H9 (cell line): ENCODE results near the gene RAI2. TPM values are rescaled to one million over a fixed set of nuclear protein-coding genes. Genes with fewer than 3 reads are reported as not detected.

Experiments
- DNase-seq: peaks from one replicate; pipeline ENCODE4 v3.0.0-alpha.2; 2017
- H2AFZ ChIP-seq: one replicate; pipeline ENCODE4 v1.6.1; 2013; ENCODE audit warnings: mild to moderate bottlenecking, low read length, control low read depth, moderate library complexity
- H2AK5ac ChIP-seq: 2 replicates; pipeline ENCODE4 v1.6.1; 2013; ENCODE audit warnings: low read length, control low read depth, mixed read lengths; ENCODE audit not compliant: insufficient read length
- H2BK120ac ChIP-seq: one replicate; pipeline ENCODE4 v1.6.1; 2013; ENCODE audit warnings: low read depth, mild to moderate bottlenecking, low read length, control low read depth, inconsistent platforms; ENCODE audit not compliant: poor library complexity, severe bottlenecking
- H2BK12ac ChIP-seq: 2 replicates; pipeline ENCODE4 v1.6.1; 2013; ENCODE audit warnings: low read length, control low read depth, mixed read lengths, low read depth; ENCODE audit not compliant: insufficient read length
- H2BK15ac ChIP-seq: 2 replicates; pipeline ENCODE4 v1.6.1; 2013; ENCODE audit warnings: low read depth, low read length, control low read depth
- H2BK20ac ChIP-seq: one replicate; pipeline ENCODE4 v1.6.1; 2013; ENCODE audit warnings: low read depth, mild to moderate bottlenecking, low read length, control low read depth, inconsistent platforms; ENCODE audit not compliant: poor library complexity, severe bottlenecking
- H2BK5ac ChIP-seq: 2 replicates; pipeline ENCODE4 v1.6.1; 2013; ENCODE audit warnings: low read length, control low read depth, mixed read lengths; ENCODE audit not compliant: insufficient read length
- H3K14ac ChIP-seq: 2 replicates; pipeline ENCODE4 v1.6.1; 2013; ENCODE audit warnings: low read length, control low read depth; ENCODE audit not compliant: insufficient read depth
- H3K18ac ChIP-seq: 2 replicates; pipeline ENCODE4 v1.6.1; 2013; ENCODE audit warnings: low read depth, mild to moderate bottlenecking, mixed read lengths, low read length, control low read depth; ENCODE audit not compliant: insufficient read length
- H3K23ac ChIP-seq: 2 replicates; pipeline ENCODE4 v1.6.1; 2013; ENCODE audit warnings: low read length, control low read depth, mixed read lengths, low read depth; ENCODE audit not compliant: insufficient read length
- H3K23me2 ChIP-seq: 2 replicates; pipeline ENCODE4 v1.6.1; 2013; ENCODE audit warnings: low read depth, mild to moderate bottlenecking, mixed read lengths, low read length, control low read depth; ENCODE audit not compliant: insufficient read length, poor library complexity, severe bottlenecking
- H3K27ac ChIP-seq: 2 replicates; pipeline ENCODE4 v1.5.1; 2013; ENCODE audit warnings: low read length, control low read depth, mixed read lengths, low read depth; ENCODE audit not compliant: insufficient read length
- H3K27me3 ChIP-seq: 2 replicates; pipeline ENCODE4 v1.6.1; 2013; ENCODE audit warnings: low read length, control low read depth, inconsistent platforms; ENCODE audit not compliant: insufficient read depth
- H3K4ac ChIP-seq: 2 replicates; pipeline ENCODE4 v1.6.1; 2013; ENCODE audit warnings: low read depth, mild to moderate bottlenecking, control low read depth, inconsistent platforms, low read length, moderate library complexity
- H3K4me1 ChIP-seq: 2 replicates; pipeline ENCODE4 v1.6.1; 2013; ENCODE audit warnings: low read length, control low read depth, inconsistent platforms; ENCODE audit not compliant: insufficient read depth
- H3K4me2 ChIP-seq: 2 replicates; pipeline ENCODE4 v1.6.1; 2013; ENCODE audit warnings: low read length, control low read depth, mixed read lengths; ENCODE audit not compliant: insufficient read length, insufficient read depth
- H3K56ac ChIP-seq: 2 replicates; pipeline ENCODE4 v1.6.1; 2013; ENCODE audit warnings: low read depth, mild to moderate bottlenecking, mixed read lengths, low read length, control low read depth; ENCODE audit not compliant: insufficient read length
- H3K79me1 ChIP-seq: 2 replicates; pipeline ENCODE4 v1.6.1; 2013; ENCODE audit warnings: low read depth, mild to moderate bottlenecking, moderate library complexity, low read length, control low read depth, inconsistent platforms; ENCODE audit not compliant: insufficient read depth, poor library complexity, severe bottlenecking
- H3K79me2 ChIP-seq: 2 replicates; pipeline ENCODE4 v1.6.1; 2013; ENCODE audit warnings: low read length, control low read depth, inconsistent platforms; ENCODE audit not compliant: insufficient read depth
- H3K9ac ChIP-seq: 2 replicates; pipeline ENCODE4 v1.6.1; 2013; ENCODE audit warnings: low read length, control low read depth, mixed read lengths; ENCODE audit not compliant: insufficient read length; ENCODE audit errors: extremely low read depth
- H3K9me3 ChIP-seq: one replicate; pipeline ENCODE4 v1.6.1; 2013; ENCODE audit warnings: low read depth, low read length, inconsistent platforms; ENCODE audit not compliant: control insufficient read depth
- H3T11ph ChIP-seq: one replicate; pipeline ENCODE4 v1.6.1; 2013; ENCODE audit warnings: mild to moderate bottlenecking, low read length, control low read depth, inconsistent platforms
- H4K20me1 ChIP-seq: one replicate; pipeline ENCODE4 v1.6.1; 2013; ENCODE audit not compliant: control insufficient read depth, insufficient read length, insufficient read depth
- H4K5ac ChIP-seq: 2 replicates; pipeline ENCODE4 v1.6.1; 2013; ENCODE audit warnings: low read depth, mild to moderate bottlenecking, mixed read lengths, low read length, control low read depth; ENCODE audit not compliant: insufficient read length
- H4K8ac ChIP-seq: replicated peaks from 2 replicates; pipeline ENCODE4 v1.6.1; 2013; ENCODE audit warnings: low read length, control low read depth, mixed read lengths, low read depth; ENCODE audit not compliant: insufficient read length
- H4K91ac ChIP-seq: 2 replicates; pipeline ENCODE4 v1.6.1; 2013; ENCODE audit warnings: low read depth, mild to moderate bottlenecking, moderate library complexity, mixed read lengths, low read length, control low read depth; ENCODE audit not compliant: insufficient read length
- H3K27ac Mint-ChIP-seq, 3 experiments: 2 replicates in 2 of 3; 3 replicates in 1 of 3; pipeline ENCODE4 v1.8.0; 2020 to 2021; ENCODE audit warnings: mixed read lengths in 3 of 3, mild to moderate bottlenecking in 1 of 3, moderate library complexity in 1 of 3
- H3K27me3 Mint-ChIP-seq: 2 replicates; pipeline ENCODE4 v1.8.0; 2021; ENCODE audit warnings: low read depth, mild to moderate bottlenecking, moderate library complexity, mixed read lengths
- H3K36me3 Mint-ChIP-seq, 3 experiments: 2 replicates in 2 of 3; 3 replicates in 1 of 3; pipeline ENCODE4 v1.8.0; 2020 to 2021; ENCODE audit warnings: low read depth in 3 of 3, mixed read lengths in 3 of 3; ENCODE audit not compliant: insufficient read depth in 1 of 3
- H3K4me1 Mint-ChIP-seq, 2 experiments: 2 replicates each; pipeline ENCODE4 v1.8.0; 2020; ENCODE audit warnings: mixed read lengths in 2 of 2
- H3K4me3 Mint-ChIP-seq, 2 experiments: 2 replicates in 1 of 2; 3 replicates in 1 of 2; pipeline ENCODE4 v1.8.0; 2020 to 2021; ENCODE audit warnings: mild to moderate bottlenecking in 2 of 2, mixed read lengths in 2 of 2, moderate library complexity in 1 of 2
- H3K9me3 Mint-ChIP-seq, 2 experiments: 2 replicates in 1 of 2; 3 replicates in 1 of 2; pipeline ENCODE4 v1.8.0; 2020; ENCODE audit warnings: mild to moderate bottlenecking in 2 of 2, mixed read lengths in 2 of 2, moderate library complexity in 1 of 2
- CTCF ChIP-seq: fragments of 200-600 bp; sonication (generic); conservative IDR thresholded peaks from 3 replicates; pipeline ENCODE4 v1.8.0; 2021; ENCODE audit warnings: antibody characterized with exemption, mild to moderate bottlenecking
- WGBS: extraction: QIAGEN DNeasy Blood & Tissue Kit; methylation state at CpG from one replicate; pipeline ENCODE4 v1.1.7; 2013; ENCODE audit warnings: missing lambda C conversion rate, low lambda C conversion rate, mixed read lengths; ENCODE audit not compliant: insufficient read length; ENCODE audit errors: extremely low coverage; 5-methylcytosine and 5-hydroxymethylcytosine counted together
- total RNA-seq: library from RNA; stranded (reverse); gene quantifications from 2 replicates; pipeline ENCODE4 v1.2.1, GENCODE V29; 2021

RAI2 gene
- total RNA-seq, 1 experiment from 2014 or later: 0.72 TPM

- Histone ChIP-seq H3K27me3 (no peaks in the 10 kb centered on the region), H4K5ac (no peak overlapping the region), H3K27ac (no peak overlapping the region), H2BK20ac (no peak overlapping the region), H4K8ac (no peak overlapping the region), H4K20me1 (no peaks in the 10 kb centered on the region), H3K23ac (no peak overlapping the region), H3K9ac (no peak overlapping the region), H3K14ac (no peak overlapping the region), H2BK5ac (no peak overlapping the region), H4K91ac (no peak overlapping the region), H3K56ac (no peak overlapping the region), H3K9me3 (peaks cover 22% of the 10 kb centered on the region), H3K4me1 (no peaks in the 10 kb centered on the region), H3K23me2 (no peaks in the 10 kb centered on the region), H3K18ac (no peak overlapping the region), H2BK15ac (no peak overlapping the region), H3T11ph (no peak overlapping the region), H2AFZ (no peak overlapping the region), H2BK12ac (no peak overlapping the region), H3K4me2 (no peak overlapping the region), H2BK120ac (no peak overlapping the region), H2AK5ac (no peak overlapping the region), H3K4ac (no peak overlapping the region), H3K79me2 (no peaks in the 10 kb centered on the region), H3K79me1 (no peaks in the 10 kb centered on the region)
- Mint-ChIP-seq H3K36me3 (no peaks in the 10 kb centered on the region; a peak in 2 of 7 replicates), H3K4me1 (peaks cover 4% of the 10 kb centered on the region in 2 experiments), H3K4me3 (no peak overlapping the region), H3K27me3 (peaks cover 6% of the 10 kb centered on the region), H3K27ac (no peak overlapping the region), H3K9me3 (peaks cover 65 to 69% of the 10 kb centered on the region in 2 experiments)
- DNase-seq: no peak
- TF ChIP-seq CTCF: no peak
- whole genome bisulfite sequencing: no CpG with 5 or more reads among the region's 2 CpGs
Observed at GRCh38 chrX:17878028-17878670, 17.1 kb upstream of the RAI2 start.
